ENCODE results near the gene MICAL3. TPM values are rescaled to one million over a fixed set of nuclear protein-coding genes. Genes with fewer than 3 reads are reported as not detected.
A peak's percentile ranks its signal among the peaks of the same experiment; 100 is the strongest.

Gene MICAL3
- total and polyA plus RNA-seq, 9 of the 15 experiments (the other 6 are each of a cell fraction or from before 2014, with no cell fraction given) = 0.53 to 32.1 (median 12.3) TPM

DNA sequence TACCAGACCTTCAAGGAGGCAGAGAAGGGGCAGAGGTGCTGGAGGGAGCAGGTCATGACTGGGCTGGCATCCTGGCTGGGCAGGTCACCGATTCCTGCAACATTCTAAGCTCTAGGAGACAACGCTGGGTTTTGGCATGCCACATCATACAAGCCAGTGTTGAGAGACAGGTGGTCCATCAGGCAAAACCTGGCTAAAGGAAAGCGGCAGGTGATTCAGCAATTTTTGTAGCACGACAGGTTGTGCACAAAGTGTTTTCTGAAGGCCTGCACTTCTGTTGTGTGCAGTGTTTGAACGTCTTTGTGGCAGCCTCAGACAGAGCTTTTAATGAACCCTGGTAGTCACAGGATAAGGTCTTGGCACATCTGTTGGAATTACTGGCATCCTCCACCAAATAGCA, 180.2 kb downstream of the MICAL3 start:
- Histone ChIP-seq H3K36me3 (ENCODE audit: control insufficient read depth, insufficient read depth, low read length) (peaks cover 8% of the 10 kb centered on the region; the same call in 1 of the 3 replicates), H3K27ac (ENCODE audit: extremely low read depth, low read depth, low read length) (no peak overlapping the region), H3K27me3 (ENCODE audit: control insufficient read depth in 2 of 2, insufficient read depth in 2 of 2, low read length in 2 of 2) (no peaks in the 10 kb centered on the region), H3K4me2 (ENCODE audit: insufficient read depth, low read length) (no peak overlapping the region), H3K4me1 (replicated peaks in 1 of 2; ENCODE audit: control insufficient read depth in 2 of 2, insufficient read depth in 2 of 2, low read length in 2 of 2) (peaks cover 0 to 16% of the 10 kb centered on the region in 2 experiments; a peak in 2 of 5 replicates), H3K79me2 (ENCODE audit: control insufficient read depth, insufficient read depth, low read length) (no peaks in the 10 kb centered on the region), H3K9me3 (replicated peaks; ENCODE audit: control insufficient read depth, insufficient read depth, low read depth, low read length) (no peaks in the 10 kb centered on the region), H4K20me1 (replicated peaks; ENCODE audit: control insufficient read depth, insufficient read depth, low read length) (peaks cover 18% of the 10 kb centered on the region), H3K9ac (ENCODE audit: insufficient read depth in 1 of 2, low read depth in 2 of 2, low read length in 2 of 2) (no peak overlapping the region), H3K4me3 (no peak overlapping the region), H3K9me1 (ENCODE audit: control insufficient read depth, insufficient read depth, low read length) (no peaks in the 10 kb centered on the region), H2AFZ (ENCODE audit: low read depth, low read length) (no peak overlapping the region)
- ChIA-PET CTCF (ENCODE audit: low intra/inter-chr PET ratio) (no interaction called here), POLR2A (no interaction called here)
- intact Hi-C loops (cut with micrococcal nuclease) (no loop called here), in situ Hi-C loops (cut with MboI) (no loop called here)
- TF ChIP-seq ZNF316 (IDR thresholded peaks at IDR 0.05) = 0 out of 2 replicates have a peak, but pooled peaks have one; percentile 33
- no peak for TF ChIP-seq ZNF224 (CRISPR knock-in tag; IDR thresholded peaks at IDR 0.05)
- TF ChIP-seq CBX1 (IDR thresholded peaks at IDR 0.05; ENCODE audit: low read depth) = no peak
- TF ChIP-seq ZNF668 (CRISPR knock-in tag; IDR thresholded peaks at IDR 0.05) = no peak
- TF ChIP-seq NFE2 (IDR thresholded peaks at IDR 0.05; ENCODE audit: low read depth) = peak; percentile 60; the same call in 1 of the 2 replicates
- no peak for TF ChIP-seq ZNF143 (CRISPR knock-in tag; IDR thresholded peaks at IDR 0.05)
- TF ChIP-seq, protein P1, sequence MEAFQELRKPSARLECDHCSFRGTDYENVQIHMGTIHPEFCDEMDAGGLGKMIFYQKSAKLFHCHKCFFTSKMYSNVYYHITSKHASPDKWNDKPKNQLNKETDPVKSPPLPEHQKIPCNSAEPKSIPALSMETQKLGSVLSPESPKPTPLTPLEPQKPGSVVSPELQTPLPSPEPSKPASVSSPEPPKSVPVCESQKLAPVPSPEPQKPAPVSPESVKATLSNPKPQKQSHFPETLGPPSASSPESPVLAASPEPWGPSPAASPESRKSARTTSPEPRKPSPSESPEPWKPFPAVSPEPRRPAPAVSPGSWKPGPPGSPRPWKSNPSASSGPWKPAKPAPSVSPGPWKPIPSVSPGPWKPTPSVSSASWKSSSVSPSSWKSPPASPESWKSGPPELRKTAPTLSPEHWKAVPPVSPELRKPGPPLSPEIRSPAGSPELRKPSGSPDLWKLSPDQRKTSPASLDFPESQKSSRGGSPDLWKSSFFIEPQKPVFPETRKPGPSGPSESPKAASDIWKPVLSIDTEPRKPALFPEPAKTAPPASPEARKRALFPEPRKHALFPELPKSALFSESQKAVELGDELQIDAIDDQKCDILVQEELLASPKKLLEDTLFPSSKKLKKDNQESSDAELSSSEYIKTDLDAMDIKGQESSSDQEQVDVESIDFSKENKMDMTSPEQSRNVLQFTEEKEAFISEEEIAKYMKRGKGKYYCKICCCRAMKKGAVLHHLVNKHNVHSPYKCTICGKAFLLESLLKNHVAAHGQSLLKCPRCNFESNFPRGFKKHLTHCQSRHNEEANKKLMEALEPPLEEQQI (IDR thresholded peaks at IDR 0.05) = no peak
- TF ChIP-seq MAFK (IDR thresholded peaks at IDR 0.05; ENCODE audit: low read length) = no peak
- TF ChIP-seq ZNF583 (CRISPR knock-in tag; IDR thresholded peaks at IDR 0.05) = no peak
- peak; percentile 48; the same call in 1 of the 2 replicates for TF ChIP-seq MAFG (tag; conservative IDR thresholded peaks at IDR 0.05)
- TF ChIP-seq C11orf30 (IDR thresholded peaks at IDR 0.05; ENCODE audit: low read depth) = peak; percentile 52
- FAIRE-seq (no peak), DNase-seq (ENCODE audit: extremely low read depth in 1 of 4, low spot score in 3 of 4) (no peak), ATAC-seq (no peak)
- WGBS (ENCODE audit: insufficient coverage, low coverage, missing lambda C conversion rate) = 48% methylated on average over 5 of the region's 5 CpGs
- BruUV-seq (replicated peaks) = no TSS peak

Measured in K562 (cell line).